ENCODE measurements around the gene LHFPL6.

The LHFPL6 gene

DNA sequence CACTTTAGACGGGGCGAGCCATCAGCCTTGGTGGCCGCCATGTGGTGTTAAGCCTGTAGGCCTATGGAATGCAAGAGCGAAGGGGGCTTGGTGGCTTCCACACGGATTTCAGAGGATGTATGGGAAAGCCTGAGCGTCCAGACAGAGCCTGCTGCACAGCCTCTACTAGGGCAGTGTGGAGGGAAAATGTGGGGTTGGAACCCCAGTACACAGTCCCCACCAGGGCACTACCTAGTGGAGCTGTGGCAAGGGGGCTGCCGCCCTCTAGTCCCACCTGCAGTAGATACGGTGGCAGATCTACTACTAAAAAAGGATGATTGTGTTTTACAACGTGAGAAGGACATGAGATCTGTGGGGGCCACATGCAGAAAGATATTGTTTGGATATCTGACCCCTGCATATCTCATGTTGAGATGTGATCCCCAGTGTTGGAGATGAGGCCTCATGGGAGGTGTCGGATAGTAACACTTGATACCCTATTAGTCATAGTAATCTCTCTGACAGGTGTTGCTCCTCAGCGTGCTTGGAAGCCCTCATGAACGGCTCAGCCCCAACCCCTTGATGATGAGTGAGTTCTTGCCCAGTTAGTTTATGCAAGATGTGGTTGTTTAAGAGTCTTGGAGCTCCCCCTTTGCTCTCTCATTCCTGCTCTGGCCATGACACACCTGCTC, 45.6 kb downstream of the LHFPL6 start:
- DNase-seq (ENCODE audit: low read depth in 2 of 3, low spot score in 2 of 3) = no peak

DNA sequence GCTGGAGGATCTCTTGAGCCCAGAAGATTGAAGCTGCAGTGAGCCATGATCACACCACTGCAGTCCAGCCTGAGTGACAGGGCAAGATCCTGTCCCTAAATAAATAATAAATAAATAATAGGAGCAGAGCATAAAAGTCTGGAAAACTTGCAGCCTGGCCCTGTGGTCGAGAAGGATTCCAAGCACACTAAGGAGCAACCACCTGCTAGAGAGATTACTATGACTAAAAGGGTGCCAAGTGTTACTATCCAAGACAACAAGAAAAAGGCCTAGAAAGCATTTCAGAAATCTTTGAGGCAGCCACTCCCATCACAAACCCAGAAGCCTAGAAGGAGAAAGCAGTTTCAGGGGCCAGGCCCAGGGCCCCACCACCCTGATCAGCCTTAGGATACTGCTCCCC, 46.1 kb downstream of the LHFPL6 start:
- no peak for DNase-seq (ENCODE audit: low read depth in 2 of 3, low spot score in 2 of 3)

DNA sequence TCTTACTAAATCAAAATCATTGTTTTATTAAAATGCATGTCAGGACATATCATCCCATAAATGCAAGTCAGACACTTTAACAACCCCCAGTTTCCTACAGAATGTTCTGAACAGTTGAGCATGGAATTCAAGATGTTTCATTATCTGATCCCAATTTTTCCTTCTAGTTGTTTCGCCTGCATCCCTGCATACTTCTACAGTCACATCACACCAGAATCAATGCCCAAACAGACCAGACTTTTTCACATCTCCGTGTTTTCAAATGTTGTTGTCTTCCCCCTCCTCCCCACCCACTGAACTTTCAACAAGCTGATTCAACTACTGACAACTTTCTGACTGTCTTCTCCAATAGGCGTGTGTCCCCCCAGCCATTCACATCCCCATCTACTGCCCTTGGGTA, 48.6 kb downstream of the LHFPL6 start:
- no peak for DNase-seq (ENCODE audit: low read depth in 2 of 3, low spot score in 2 of 3)

DNA sequence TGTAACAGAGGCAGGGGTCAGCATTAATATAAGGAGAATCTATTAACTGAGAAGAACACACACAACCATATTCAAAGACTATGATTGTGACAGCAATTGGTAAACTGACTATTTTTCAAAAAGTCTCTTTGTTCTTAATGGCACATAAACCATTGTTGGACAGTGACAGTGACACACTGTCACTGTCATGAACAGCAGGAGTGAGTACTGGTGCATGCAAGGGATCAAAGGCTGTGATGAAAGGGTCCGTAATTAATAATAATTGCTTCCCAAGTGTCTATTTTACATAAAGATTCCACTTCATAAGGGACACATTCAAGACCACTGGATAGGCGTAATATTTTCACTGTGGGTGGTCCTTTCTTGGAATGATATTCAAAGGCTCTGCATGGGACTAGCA, 50.7 kb downstream of the LHFPL6 start:
- DNase-seq (ENCODE audit: low read depth in 2 of 3, low spot score in 2 of 3) = no peak

DNA sequence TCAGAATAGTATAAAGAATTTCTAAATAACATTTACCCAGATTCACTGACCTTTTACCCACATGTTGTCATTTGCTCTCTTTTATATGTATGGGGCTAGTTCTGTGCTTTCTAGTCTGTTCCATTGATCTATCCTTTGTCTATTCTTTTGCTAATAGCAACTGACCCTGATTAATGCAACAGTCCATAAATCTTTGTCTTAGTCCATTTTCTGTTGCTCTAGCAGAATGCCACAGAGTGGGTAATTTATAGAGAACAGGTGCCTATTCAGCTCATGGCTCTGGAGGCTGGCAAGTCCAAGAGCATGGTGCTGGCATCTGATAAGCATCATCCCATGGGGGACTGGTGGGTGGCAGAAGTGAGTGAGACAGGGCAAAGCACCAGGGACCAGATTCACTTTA, 52.1 kb downstream of the LHFPL6 start:
- DNase-seq (ENCODE audit: low read depth in 2 of 3, low spot score in 2 of 3) = no peak

DNA sequence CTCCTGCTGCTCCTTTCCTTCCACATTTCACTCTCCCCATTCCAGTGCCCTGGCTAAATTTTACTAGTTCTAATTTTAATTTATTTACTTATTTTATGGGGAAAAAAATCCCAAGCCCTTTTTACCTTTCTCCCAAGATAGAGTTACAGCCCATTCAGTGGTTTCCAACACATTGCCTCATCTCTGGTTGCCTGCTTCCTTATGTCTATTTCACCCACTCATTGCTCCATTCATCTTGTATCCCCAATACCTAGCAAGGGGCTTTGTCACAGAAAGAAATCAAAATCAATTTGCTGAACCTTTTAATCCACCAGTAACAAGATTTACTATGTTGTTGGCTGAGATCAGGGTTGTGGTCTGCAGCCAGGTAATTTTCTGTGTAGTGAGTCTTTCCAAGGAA, 55.9 kb downstream of the LHFPL6 start:
- DNase-seq (ENCODE audit: low read depth in 2 of 3, low spot score in 2 of 3) = no peak

DNA sequence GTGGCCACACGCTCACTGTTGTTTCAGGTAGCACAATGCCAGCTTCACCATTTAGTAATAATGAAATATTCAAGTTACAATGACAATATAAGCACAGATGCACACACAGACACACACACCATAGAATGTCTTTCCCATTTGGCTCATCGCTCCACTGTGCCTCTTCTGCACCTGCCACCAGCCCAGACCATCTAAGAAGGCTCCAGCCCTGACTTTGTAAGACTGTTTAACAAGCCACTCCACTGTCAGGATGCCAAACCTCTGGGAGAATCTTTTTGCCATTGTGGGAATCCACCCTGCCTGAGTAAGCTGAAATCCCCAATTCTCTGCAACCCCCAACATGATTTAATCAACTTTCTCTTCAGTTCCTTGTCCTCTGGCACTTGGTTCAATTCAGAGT, 60.6 kb downstream of the LHFPL6 start:
- no peak for DNase-seq (ENCODE audit: low read depth in 2 of 3, low spot score in 2 of 3)

DNA sequence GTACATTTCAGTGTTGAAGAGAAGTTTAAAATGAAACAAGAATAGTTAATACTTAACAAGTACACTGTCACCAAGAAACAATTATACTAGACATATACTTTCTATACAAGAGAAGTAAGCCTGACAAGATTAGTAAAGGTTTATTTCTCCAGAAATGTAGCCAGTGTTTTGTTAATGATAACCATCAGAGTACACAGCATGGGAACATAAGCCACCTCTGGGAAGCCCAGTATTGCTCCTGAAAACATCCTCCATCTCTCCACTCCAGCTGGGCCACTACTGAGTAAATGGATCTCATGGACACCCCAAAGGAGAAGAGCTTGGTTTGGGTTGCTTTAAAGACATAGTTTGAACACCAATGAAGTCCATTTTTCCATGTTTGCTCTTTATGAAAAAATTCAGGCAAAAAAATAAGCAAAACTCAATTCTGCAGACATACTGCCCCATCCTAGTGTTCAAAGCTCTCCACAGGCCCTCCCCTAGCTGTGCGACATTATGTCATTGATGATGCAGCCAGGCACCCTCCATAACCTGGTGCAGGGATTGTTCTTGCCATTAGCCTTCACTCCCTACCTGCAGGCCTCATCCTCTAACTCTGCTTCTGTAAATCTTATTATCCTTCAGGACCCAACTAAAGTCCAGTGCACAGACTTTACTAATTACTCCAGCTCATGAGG, 61.9 kb downstream of the LHFPL6 start:
- no peak for DNase-seq (ENCODE audit: low read depth in 2 of 3, low spot score in 2 of 3)

DNA sequence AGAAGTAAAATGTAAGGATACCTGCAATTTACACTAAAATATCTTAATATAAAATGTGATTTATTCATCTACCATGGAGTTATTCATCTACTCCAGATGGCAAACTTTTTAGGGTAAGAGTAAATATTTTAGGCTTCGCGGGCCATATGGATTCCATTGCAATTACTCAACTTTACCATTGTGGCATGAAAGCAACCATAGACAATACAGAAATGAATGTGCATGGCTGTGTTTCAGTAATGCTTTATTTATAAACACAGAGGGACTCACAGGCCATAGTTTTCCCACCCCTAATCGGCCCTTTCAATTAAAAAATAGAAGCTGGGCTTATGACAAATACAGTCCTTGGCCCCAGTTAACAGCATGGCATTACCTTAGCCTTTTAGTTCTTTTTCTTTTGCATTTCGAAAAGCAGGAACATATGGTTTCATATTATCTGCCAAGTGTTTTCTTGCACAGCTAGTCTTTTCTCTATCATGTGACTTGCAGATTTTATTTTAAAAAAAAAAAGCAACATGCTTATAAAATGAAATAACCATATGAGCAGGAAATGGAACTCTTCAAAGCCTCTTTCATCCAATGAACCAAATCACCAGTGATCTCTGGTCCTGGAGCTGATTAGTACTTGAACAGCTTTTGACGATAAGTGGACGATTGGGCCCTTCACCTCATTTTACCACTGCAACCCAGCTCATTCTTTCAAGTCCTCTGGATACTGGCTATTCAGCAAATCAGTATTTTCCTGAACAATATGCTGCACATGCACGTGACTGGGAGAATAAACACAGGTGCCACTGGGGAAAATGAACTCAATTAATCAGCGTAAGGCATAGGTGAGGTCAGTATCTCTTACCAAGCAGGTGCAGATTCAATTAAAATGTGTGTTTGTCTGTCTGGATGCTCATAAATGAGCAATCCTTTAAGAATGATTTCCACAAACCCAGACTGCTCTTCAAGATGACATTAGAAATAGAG, 63.9 kb downstream of the LHFPL6 start:
- no peak for DNase-seq (ENCODE audit: low read depth in 2 of 3, low spot score in 2 of 3)

DNA sequence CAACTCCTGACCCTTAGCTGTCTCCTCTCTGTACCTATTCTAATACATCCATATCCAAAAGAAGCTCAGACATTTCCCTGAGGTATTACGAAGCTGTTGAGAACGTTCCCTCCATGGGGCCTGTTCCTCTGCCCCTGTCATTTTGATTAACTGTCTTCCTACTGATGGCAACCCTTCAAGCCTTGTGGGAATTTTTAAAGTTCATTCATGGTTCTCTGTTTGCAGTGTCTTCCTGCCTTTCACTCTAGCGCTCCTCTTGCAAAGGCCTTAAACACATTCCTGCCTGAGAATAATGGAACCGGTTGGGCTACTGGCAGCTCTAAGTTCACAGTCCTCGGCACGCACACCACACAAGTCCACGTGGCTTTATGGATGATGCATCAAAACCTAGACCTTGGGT, 66.1 kb downstream of the LHFPL6 start:
- DNase-seq (ENCODE audit: low read depth in 2 of 3, low spot score in 2 of 3) = no peak

DNA sequence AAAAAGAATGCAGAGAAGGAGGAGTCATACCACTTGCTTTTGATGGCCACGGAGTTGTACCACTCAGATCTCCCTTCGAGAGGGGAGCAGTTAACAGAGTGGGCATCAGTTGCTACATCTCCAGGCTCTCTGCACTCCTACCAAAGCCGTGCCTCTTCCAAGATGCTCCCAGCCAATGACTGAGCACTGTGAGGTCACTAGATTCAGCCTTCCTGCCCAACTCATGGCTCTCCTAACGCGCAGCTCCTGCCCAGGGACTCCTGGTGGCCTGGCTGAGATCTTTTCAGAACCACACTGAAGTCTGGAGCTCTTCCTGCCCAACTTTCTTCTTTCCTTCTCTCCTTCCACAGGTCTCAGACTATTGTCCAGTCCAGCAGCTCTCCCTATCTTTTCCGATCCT, 66.7 kb downstream of the LHFPL6 start:
- DNase-seq (ENCODE audit: low read depth in 2 of 3, low spot score in 2 of 3) = no peak

DNA sequence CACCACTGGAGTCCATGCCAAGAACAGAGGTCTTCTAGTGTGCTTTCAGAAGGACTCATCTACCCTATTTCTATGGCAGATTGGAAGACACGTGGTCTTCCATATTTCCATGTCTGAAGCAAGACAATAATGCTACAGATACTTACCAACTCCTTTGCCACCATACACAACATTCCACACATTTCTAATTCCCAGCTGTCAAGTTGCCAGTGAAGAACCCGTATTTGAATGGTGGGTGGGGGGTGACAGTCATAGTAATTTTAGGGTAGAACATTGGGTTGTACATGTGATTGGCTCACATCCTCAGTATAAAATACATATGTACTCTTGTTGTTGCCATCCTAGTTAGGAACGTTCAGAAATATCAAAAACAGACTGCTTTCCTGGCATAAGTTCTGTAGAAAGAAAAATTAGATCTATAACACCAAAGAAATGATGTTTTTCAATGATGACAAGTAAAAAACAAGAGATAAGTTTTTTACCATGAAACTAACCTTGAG, 69.3 kb downstream of the LHFPL6 start:
- DNase-seq (ENCODE audit: low read depth in 2 of 3, low spot score in 2 of 3) = no peak

DNA sequence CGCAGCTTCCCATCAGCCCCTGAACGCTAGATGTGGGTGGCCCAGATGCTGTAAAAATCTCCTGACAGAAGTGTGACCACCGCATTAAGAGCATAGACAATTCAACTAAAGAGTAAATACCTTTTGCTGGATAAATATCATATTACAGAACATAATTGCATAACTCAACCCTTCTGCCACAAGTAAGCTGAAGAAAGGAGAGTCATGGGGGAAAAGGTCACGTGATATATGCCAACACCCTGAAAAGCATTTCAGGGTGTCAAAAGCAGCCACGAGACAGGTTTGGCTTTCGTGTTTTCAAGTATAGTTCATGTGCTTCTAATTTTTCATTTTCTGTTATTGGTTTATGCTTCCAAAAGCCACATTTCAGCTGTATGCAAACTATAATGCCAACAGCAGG, 71.3 kb downstream of the LHFPL6 start:
- no peak for DNase-seq (ENCODE audit: low read depth in 2 of 3, low spot score in 2 of 3)

DNA sequence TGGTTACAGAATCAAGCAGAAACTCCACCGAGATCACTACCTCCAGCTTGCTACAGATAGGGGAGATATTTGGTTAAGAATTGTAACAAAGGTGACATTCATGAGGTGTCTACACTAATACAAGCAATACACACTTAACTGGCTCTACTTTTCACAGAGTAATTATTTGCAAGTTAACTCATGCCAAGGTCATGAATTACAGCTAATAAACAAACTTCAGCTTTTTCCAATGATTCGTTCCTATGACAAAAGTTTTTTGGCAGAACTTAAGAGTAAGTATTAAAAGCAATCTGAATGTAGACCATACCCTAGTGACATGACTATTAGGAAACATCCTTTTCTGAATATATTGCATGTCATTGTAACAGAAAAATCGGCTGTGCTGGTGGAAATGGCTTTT, 72.1 kb downstream of the LHFPL6 start:
- DNase-seq (ENCODE audit: low read depth in 2 of 3, low spot score in 2 of 3) = no peak

DNA sequence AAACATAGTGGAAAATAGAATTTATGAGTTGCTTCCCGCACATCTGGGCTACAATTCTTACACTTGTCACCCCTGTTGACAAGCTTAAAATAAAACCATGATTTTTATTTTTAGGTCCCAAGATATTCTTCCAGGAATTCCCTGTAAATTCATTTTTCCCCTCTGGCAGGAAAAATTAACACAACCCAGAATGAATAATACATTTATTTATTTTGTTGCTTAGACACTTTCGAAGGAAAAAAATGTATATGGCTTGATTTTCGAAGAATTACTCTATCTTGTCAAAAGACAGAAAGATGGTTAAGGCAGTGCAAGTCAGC, 74.4 kb downstream of the LHFPL6 start:
- no peak for DNase-seq (ENCODE audit: low read depth in 2 of 3, low spot score in 2 of 3)

DNA sequence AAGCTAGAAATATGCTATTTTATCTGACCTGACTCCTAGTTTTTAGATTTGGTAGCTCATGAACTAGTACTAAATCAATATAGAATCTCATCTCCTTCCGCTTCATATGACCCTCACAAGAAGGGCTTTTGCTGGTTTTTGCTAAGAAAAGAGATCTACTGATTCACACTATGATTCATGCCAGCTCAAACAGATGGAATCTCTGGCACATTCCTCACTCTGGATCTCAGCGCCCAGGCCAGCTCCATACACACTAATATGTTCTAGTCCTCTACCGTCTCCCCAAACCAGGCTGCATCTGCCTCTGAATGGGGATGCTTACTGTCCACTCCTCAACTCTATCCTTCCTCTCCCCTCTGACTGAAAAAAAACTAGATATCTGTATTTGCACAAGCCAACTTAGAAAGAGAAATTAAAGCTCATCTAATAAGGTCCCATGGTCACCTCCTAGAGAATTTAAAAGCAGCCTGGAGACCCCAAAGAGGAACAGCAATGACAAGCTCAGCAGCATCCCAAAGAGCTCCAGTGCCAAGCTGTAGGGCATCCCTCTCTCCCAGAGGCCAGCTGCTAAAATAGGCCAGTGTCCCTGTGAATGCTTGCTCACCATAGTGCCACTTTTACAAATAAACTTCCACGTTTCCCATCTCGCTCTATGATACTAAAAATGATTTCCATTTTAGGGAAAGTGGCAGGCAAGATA, 74.9 kb downstream of the LHFPL6 start:
- DNase-seq (ENCODE audit: low read depth in 2 of 3, low spot score in 2 of 3) = no peak

DNA sequence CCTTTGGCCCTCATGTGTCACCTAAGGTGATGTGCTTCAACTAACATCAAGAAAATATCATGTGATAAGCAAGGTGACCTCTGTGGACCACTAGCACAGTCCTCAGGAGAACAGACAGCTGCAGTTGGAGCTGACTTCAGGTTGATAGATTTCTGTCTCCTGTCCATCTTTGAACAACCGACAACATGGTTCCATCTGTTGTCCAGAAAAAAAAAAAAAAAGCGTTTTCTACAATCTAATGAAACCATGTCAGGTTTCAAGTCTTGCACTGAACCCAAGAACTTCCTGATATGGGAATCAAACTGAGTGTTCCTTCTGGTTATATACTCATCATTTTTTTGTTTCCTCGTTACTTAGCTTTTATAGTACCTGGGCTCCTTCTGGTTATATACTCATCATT, 75.7 kb downstream of the LHFPL6 start:
- DNase-seq (ENCODE audit: low read depth in 2 of 3, low spot score in 2 of 3) = no peak

DNA sequence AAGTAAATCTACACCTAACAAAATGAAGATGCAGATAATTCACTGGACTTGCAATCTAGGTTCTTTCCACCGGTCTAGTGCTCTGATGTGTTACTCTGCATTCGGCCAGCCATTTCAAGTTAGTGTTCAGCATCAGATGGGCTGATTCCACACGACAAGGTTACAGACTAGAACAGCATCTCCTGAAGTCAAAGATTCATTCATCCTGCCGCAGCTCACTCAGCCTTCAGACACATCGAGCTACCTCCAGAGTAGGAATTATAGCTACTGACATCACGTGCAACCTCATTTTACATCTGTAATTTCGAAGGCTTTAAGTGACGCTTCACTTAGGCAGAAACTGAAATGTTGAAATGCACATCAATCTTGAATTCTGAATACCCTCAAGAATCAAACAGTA, 76.5 kb downstream of the LHFPL6 start:
- DNase-seq (ENCODE audit: low read depth in 2 of 3, low spot score in 2 of 3) = no peak

DNA sequence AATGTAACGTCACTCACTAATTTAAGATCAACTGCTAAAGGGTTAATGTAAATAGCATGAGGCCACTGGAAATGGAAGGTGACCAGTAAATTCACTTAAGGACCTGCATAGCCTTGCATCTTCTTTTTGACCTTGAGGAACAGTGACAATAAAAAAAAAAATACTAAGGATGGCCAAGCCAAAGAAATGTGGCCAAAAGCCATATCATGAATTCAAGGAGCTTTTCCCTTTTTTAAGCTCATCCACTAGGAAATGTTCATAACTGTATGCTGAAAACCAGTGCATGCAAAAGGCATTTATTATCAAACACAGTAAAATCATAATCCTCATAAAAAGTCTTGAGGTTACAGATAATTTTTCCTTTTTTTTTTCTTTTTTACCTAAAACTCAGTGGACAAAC, 77.5 kb downstream of the LHFPL6 start:
- DNase-seq (ENCODE audit: low read depth in 2 of 3, low spot score in 2 of 3) = no peak

DNA sequence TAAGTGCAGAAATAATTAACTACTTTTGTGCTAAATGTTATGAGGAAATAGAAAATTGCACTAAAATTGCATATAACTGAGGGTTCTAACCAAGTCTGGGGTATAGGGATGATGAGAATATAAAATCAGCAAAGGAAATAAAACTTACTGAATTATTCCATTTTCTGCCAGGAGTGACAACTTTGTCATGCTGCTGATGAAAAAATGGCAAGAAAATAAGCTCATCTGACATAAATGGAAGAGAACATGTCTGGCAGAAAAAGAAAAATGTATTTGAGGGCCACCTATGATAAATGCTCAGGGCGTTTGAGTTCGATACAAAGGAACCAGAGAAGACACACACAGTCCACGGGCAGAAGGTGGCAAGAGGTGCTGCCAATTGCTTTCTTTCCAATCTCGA, 78.2 kb downstream of the LHFPL6 start:
- DNase-seq (ENCODE audit: low read depth in 2 of 3, low spot score in 2 of 3) = no peak

DNA sequence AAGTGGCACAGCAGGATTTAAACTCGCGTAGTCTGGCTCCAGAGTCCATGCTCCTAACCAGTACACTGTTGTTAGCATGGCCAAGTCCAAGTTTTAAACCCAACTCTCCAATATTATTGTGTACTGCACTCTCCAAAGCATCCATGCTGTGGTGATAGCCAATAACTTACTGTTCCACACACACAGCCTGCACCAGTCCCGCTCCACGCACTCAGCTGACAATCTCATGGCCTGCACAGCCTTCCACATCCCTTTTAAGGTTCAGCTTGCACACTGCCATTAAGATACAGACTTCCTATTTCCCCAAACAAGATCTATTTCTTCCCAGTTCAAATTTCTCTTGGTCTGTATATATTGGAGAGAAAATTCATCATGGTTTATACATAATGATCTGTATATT, 80.7 kb downstream of the LHFPL6 start:
- no peak for DNase-seq (ENCODE audit: low read depth in 2 of 3, low spot score in 2 of 3)
